HuH-7.5 (cell line): Measurements from ENCODE around the gene AP2B1.
"Not testable (repeated sequence)": the region's sequence is repeated elsewhere in the genome, so short reads cannot be mapped to it uniquely, and the experiment has no call there.

ENCODE experiments used
- DNase-seq: peaks from one replicate; pipeline ENCODE4 v3.0.0; 2011; ENCODE audit warnings: low spot score

The AP2B1 gene

GRCh38 chr17:35587074-35587961, at the start of gene AP2B1:
Gene AP2B1 (plus strand): TSS chr17:35587322. CDS start chr17:35594031, 6,709 bp downstream.
- DNase-seq: peak; percentile 77

- DNase-seq: no peak
Observed at GRCh38 chr17:35537601-35538141, 49.5 kb upstream of the AP2B1 start, which contains the start of gene SLFN12L. Gene SLFN12L (minus strand): TSS chr17:35537678. CDS start chr17:35522364, 15,314 bp downstream.

GRCh38 chr17:35539659-35540026, 47.5 kb upstream of the AP2B1 start:
- DNase-seq: no peak

- DNase-seq: no peak
Observed at GRCh38 chr17:35540589-35541404, 46.3 kb upstream of the AP2B1 start.

- no peak for DNase-seq
Observed at GRCh38 chr17:35541434-35541833, 45.7 kb upstream of the AP2B1 start.

GRCh38 chr17:35542990-35543389, 44.1 kb upstream of the AP2B1 start:
- no peak for DNase-seq

- DNase-seq: no peak
Observed at GRCh38 chr17:35543856-35544255, 43.3 kb upstream of the AP2B1 start.

GRCh38 chr17:35545150-35545549, 42.0 kb upstream of the AP2B1 start:
- DNase-seq: no peak

- DNase-seq: no peak
Observed at GRCh38 chr17:35546487-35546886, 40.6 kb upstream of the AP2B1 start.

- no peak for DNase-seq
Observed at GRCh38 chr17:35548208-35548810, 38.8 kb upstream of the AP2B1 start.

GRCh38 chr17:35548978-35549377, 38.1 kb upstream of the AP2B1 start:
- DNase-seq: no peak

GRCh38 chr17:35553310-35553709, 33.8 kb upstream of the AP2B1 start:
- no peak for DNase-seq

GRCh38 chr17:35554668-35555067, 32.5 kb upstream of the AP2B1 start:
- no peak for DNase-seq

- no peak for DNase-seq
Observed at GRCh38 chr17:35555691-35556090, 31.4 kb upstream of the AP2B1 start.

- no peak for DNase-seq
Observed at GRCh38 chr17:35557353-35557752, 29.8 kb upstream of the AP2B1 start.

- no peak for DNase-seq
Observed at GRCh38 chr17:35559495-35560210, 27.5 kb upstream of the AP2B1 start.

- no peak for DNase-seq
Observed at GRCh38 chr17:35560703-35561102, 26.4 kb upstream of the AP2B1 start, which contains the start of gene SLFN14. Gene SLFN14 (minus strand): TSS chr17:35560819. CDS start chr17:35558062, 2,757 bp downstream.

- DNase-seq: not testable (repeated sequence)
Observed at GRCh38 chr17:35563181-35563580, 23.9 kb upstream of the AP2B1 start.

- DNase-seq: no peak
Observed at GRCh38 chr17:35566968-35567367, 20.2 kb upstream of the AP2B1 start.

GRCh38 chr17:35568561-35568960, 18.6 kb upstream of the AP2B1 start:
- no peak for DNase-seq

GRCh38 chr17:35569405-35569804, 17.7 kb upstream of the AP2B1 start:
- no peak for DNase-seq
